OCI-LY7 (cell line): Measurements from ENCODE around the gene WEE2.

Experiments
- EZH2phosphoT487 ChIP-seq: fragments of 200-600 bp; sonication (generic); IDR thresholded peaks from 2 replicates; pipeline ENCODE4 v1.6.1; 2018; ENCODE audit warnings: low read depth, borderline replicate concordance, mild to moderate bottlenecking, mixed run types, antibody characterized with exemption, low read length, moderate library complexity, mixed read lengths
- TF ChIP-seq, protein P1 (sequence below): fragments of 200-600 bp; sonication (generic); conservative IDR thresholded peaks from 2 replicates; pipeline ENCODE4 v1.5.1; 2014; ENCODE audit warnings: mild to moderate bottlenecking, antibody characterized with exemption, low read length, moderate library complexity, mixed read lengths

DNA sequence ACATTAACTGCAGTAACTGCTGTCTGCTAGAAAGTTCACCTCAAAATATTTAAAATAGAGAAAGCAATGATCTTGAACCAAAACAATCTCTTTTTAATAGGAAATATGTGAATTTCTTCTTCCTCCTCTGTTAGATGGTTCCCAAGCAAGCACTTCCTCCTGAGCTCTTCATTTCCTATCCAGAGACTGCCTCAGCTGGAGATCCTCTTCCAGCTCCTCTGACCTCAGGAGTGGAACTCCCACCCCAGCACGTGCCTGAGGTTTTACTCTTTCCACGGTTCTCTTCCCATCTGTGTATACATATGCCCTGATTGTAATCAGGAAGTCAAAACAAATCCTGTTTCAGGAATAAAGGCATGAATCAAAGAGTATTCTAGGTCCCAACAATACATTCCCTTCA is 11.8 kb upstream of the WEE2 start:
- TF ChIP-seq, protein P1, sequence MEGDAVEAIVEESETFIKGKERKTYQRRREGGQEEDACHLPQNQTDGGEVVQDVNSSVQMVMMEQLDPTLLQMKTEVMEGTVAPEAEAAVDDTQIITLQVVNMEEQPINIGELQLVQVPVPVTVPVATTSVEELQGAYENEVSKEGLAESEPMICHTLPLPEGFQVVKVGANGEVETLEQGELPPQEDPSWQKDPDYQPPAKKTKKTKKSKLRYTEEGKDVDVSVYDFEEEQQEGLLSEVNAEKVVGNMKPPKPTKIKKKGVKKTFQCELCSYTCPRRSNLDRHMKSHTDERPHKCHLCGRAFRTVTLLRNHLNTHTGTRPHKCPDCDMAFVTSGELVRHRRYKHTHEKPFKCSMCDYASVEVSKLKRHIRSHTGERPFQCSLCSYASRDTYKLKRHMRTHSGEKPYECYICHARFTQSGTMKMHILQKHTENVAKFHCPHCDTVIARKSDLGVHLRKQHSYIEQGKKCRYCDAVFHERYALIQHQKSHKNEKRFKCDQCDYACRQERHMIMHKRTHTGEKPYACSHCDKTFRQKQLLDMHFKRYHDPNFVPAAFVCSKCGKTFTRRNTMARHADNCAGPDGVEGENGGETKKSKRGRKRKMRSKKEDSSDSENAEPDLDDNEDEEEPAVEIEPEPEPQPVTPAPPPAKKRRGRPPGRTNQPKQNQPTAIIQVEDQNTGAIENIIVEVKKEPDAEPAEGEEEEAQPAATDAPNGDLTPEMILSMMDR = no peak
- TF ChIP-seq EZH2phosphoT487 = no peak
